GM12864 (cell line): ENCODE data around the gene SEMA3A.

Experiments
- DNase-seq: peaks from one replicate; pipeline ENCODE4 v3.0.0-alpha.2; 2011; ENCODE audit warnings: low read depth
- H3K4me3 ChIP-seq: 2 replicates; pipeline ENCODE4 v1.5.1; 2011; ENCODE audit warnings: mild to moderate bottlenecking, low read depth, low read length, control low read depth
- TF ChIP-seq, protein P1 (sequence below): IDR thresholded peaks from 2 replicates; pipeline ENCODE4 v1.5.1; 2011; ENCODE audit warnings: low read depth, mild to moderate bottlenecking, moderate library complexity, low read length, control low read depth, inconsistent platforms; ENCODE audit errors: missing control alignments

SEMA3A gene

DNA sequence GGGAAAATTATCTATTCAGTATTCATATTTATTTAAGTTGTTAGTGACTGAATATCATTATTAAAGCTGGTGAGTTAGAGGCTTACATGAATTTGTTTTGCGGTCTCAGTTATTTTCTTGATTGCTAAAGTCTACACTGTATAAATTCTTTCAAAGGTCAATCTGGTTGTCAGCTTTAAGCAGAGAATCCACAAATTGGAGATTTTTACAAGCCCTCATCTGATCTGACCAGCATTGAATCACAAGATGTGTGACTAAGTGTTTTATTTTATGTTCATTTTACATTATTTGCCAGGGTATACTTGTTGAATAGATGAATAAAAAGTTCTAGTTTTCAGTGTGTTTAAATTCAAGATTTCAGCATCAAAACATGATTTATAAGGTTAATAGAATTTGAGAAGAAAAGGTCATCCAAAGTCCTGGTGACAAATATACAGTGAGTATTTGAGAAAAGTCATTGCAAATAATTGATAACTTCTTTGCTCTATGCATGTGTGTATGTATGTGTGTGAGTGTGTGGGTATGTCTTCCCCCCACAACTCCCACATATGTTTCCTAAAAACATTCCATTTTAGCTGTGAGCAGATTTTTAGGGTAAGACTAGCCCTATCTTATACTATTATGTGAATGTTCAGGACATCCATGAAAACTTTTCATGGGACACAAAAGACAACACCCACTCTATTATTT is 4.4 kb downstream of the SEMA3A start:
- TF ChIP-seq, protein P1, sequence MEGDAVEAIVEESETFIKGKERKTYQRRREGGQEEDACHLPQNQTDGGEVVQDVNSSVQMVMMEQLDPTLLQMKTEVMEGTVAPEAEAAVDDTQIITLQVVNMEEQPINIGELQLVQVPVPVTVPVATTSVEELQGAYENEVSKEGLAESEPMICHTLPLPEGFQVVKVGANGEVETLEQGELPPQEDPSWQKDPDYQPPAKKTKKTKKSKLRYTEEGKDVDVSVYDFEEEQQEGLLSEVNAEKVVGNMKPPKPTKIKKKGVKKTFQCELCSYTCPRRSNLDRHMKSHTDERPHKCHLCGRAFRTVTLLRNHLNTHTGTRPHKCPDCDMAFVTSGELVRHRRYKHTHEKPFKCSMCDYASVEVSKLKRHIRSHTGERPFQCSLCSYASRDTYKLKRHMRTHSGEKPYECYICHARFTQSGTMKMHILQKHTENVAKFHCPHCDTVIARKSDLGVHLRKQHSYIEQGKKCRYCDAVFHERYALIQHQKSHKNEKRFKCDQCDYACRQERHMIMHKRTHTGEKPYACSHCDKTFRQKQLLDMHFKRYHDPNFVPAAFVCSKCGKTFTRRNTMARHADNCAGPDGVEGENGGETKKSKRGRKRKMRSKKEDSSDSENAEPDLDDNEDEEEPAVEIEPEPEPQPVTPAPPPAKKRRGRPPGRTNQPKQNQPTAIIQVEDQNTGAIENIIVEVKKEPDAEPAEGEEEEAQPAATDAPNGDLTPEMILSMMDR = no peak
- H3K4me3 ChIP-seq = no peak overlapping the region

DNA sequence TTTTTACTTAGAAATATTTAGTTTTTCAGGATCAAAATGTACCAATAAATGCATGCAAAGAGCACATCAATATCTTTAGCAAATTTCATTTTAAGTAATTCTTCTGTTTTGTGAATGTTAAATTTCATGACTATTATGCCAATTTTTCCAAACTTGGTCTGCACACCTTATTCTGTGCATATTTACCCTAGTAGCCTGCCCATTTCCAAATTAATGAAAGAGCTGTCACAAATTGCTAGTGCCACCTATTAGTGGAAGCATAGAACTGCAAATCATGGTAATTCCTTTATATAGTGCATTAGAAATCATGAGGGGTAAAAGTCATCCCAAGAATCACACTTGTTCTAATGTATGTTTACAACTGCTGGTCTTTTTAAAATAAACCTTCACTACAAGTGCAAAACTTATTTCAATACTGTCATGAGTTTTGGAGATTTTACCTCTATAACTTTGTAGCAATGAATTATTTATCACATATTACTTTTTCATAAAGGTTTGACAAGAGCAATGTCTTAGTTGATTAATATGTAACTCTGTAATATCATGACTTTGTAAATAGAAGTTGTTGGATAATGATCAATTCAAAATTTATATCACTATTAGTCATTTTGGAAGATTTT is 5.7 kb downstream of the SEMA3A start:
- TF ChIP-seq, protein P1 = no peak
- DNase-seq = no peak

More for the DNA sequence above, 4.4 kb downstream of the SEMA3A start:
- no peak for DNase-seq

DNA sequence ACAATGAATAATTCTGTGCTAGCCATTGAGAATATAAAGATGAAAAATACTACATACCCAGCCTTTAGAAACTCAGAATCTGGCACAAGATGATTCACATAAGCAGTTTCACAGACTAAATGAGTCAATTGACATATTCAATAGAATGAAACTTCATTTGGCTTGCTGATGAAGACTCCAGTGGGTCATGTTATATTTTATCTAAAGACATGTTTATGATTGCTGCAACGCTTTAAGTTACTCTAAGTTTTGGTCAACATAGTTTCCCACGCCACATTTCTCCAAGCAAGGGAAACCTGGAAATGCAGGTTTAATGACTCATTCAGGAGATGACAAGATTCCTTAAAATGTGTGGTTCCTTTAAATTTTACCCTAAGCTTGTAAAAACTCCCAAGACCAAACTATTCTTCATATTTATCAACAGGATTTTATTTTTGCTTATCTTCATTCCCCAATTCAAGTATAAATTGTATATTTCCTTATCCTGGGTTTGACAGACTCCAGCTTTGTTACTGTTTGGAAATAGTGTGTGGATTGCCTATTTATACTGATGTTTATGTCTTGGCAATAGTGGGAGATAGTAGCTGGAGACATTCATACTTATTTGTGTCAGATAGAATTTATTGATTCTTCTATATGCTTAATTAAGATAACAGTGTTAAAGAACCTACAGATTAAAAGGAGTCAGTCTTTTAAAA is 6.6 kb downstream of the SEMA3A start:
- no peak for DNase-seq
- no peak overlapping the region for H3K4me3 ChIP-seq

More for the DNA sequence above, 5.7 kb downstream of the SEMA3A start:
- no peak overlapping the region for H3K4me3 ChIP-seq

DNA sequence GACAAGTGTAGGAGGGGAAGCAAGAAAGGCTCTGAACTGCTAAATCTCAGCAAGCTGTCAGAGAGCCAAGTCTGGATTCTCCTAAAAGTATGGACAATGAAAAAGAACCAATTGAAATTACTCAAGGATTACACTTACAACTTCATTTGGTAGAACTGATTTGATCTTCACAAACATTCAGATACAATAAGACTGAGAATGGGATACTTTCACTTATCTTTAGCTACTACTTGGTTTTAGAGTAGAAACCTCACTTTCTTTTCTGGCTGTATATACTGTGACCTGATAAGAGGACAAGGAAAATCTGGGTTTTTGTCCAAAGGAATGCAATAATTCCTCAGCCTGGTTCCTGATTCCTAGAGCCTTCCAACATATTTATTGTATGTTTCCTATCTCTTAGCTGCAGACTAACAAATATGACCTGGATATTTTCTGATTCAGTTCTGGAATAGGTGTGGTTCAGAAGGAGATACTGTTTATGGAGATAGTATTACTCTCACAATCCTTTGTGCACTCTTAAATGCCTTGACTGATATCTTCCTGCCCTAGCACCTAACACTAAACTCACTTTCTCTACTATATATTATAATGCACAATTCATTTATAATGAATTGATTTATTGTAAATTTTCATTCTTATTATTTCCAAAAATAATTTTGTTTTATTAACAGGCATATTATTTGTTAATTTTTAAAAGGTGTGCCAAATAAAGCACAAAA is 7.3 kb downstream of the SEMA3A start:
- TF ChIP-seq, protein P1 = no peak
- no peak overlapping the region for H3K4me3 ChIP-seq

More for the DNA sequence above, 6.6 kb downstream of the SEMA3A start:
- TF ChIP-seq, protein P1 = no peak

DNA sequence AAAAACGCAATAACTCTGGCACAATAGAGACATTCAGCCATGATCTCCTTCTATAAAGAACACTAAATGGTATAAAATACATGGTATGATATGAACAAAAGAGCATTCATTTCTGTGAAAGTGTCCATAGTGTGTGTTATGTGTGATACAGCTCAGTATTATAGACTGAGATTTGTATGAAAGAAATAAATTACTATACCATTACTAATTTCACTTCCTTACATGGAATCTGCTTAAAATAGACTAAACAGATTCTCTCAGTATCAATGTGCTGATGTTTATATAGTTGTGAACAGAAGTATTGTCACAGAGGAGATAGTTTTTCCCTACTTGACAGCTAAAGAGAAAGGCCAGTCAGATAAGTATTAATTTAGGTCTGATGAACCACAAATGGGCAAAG is 10.8 kb downstream of the SEMA3A start:
- TF ChIP-seq, protein P1 = no peak
- H3K4me3 ChIP-seq = no peak overlapping the region
- no peak for DNase-seq

More for the DNA sequence above, 7.3 kb downstream of the SEMA3A start:
- DNase-seq = no peak

DNA sequence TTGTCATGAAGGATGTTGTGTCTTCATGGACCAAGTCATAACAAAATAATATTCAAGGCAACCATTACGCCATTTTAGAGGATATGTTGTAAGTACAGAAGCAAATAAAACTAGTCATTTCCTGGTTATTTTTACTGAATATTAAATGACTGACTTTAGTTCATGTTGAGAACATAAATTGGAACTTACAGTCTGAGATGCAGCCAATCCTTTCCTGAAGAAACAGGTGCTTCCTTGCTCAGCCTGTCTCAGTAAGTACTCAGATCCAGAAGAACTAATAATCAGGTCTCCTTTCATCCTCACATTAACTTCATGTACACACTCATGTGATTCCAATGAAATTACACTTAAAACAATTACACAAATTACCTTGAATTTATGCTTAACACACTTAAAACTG is 12.3 kb downstream of the SEMA3A start:
- TF ChIP-seq, protein P1 = no peak
- DNase-seq = no peak
- H3K4me3 ChIP-seq = no peak overlapping the region
